Astrocyte (in vitro differentiated cells and primary cell): ENCODE measurements around the gene SMAGP. TPM values are rescaled to one million over a fixed set of nuclear protein-coding genes. Genes with fewer than 3 reads are reported as not detected.
A peak's percentile ranks its signal among the peaks of the same experiment; 100 is the strongest.
"Not testable (repeated sequence)": the region's sequence is repeated elsewhere in the genome, so short reads cannot be mapped to it uniquely, and the experiment has no call there.

Source experiments
- DNase-seq: peaks from one replicate; pipeline ENCODE4 v3.0.0-alpha.2; 2010; ENCODE audit warnings: low read depth
- FAIRE-seq: peaks from 2 replicates; lab custom pipeline; 2011; peaks lifted over from hg19 to GRCh38; lab: Jason Lieb, UNC
- H2AFZ ChIP-seq: 2 replicates; pipeline ENCODE4 v1.6.0; 2012; ENCODE audit warnings: low read depth, low read length, inconsistent platforms
- H3K27ac ChIP-seq: 2 replicates; pipeline ENCODE4 v1.5.1; 2011; ENCODE audit warnings: low read depth, low read length, inconsistent platforms
- H3K27me3 ChIP-seq: 2 replicates; pipeline ENCODE4 v1.6.0; 2011; ENCODE audit warnings: low read length, inconsistent platforms; ENCODE audit not compliant: insufficient read depth
- H3K36me3 ChIP-seq: 2 replicates; pipeline ENCODE4 v1.5.1; 2011; ENCODE audit warnings: low read length, inconsistent platforms; ENCODE audit not compliant: insufficient read depth
- H3K4me1 ChIP-seq: 2 replicates; pipeline ENCODE4 v1.5.1; 2011; ENCODE audit warnings: low read length, inconsistent platforms; ENCODE audit not compliant: insufficient read depth
- H3K4me2 ChIP-seq: 2 replicates; pipeline ENCODE4 v1.6.0; 2012; ENCODE audit warnings: low read length, inconsistent platforms
- H3K4me3 ChIP-seq: 2 replicates; pipeline ENCODE4 v1.5.1; 2011; ENCODE audit warnings: low read depth, mild to moderate bottlenecking, low read length, inconsistent platforms; ENCODE audit not compliant: insufficient read depth
- H3K79me2 ChIP-seq: 2 replicates; pipeline ENCODE4 v1.6.0; 2012; ENCODE audit warnings: mild to moderate bottlenecking, low read length, inconsistent platforms; ENCODE audit not compliant: insufficient read depth
- H3K9ac ChIP-seq: 2 replicates; pipeline ENCODE4 v1.6.0; 2012; ENCODE audit warnings: mild to moderate bottlenecking, low read length, inconsistent platforms
- H3K9me3 ChIP-seq: 2 replicates; pipeline ENCODE4 v1.5.1; 2012; ENCODE audit warnings: low read depth, mild to moderate bottlenecking, low read length, inconsistent platforms; ENCODE audit not compliant: insufficient read depth
- H4K20me1 ChIP-seq: 2 replicates; pipeline ENCODE4 v1.6.0; 2012; ENCODE audit warnings: low read length, inconsistent platforms; ENCODE audit not compliant: insufficient read depth
- H3K27ac Mint-ChIP-seq: one replicate; pipeline ENCODE4 v1.8.0; 2021; ENCODE audit warnings: mild to moderate bottlenecking, mixed read lengths; ENCODE audit not compliant: unreplicated experiment
- H3K27me3 Mint-ChIP-seq: one replicate; pipeline ENCODE4 v1.8.0; 2021; ENCODE audit warnings: low read depth, mixed read lengths; ENCODE audit not compliant: unreplicated experiment
- H3K36me3 Mint-ChIP-seq: one replicate; pipeline ENCODE4 v1.8.0; 2021; ENCODE audit warnings: low read depth, mixed read lengths; ENCODE audit not compliant: unreplicated experiment
- H3K4me1 Mint-ChIP-seq: one replicate; pipeline ENCODE4 v1.8.0; 2021; ENCODE audit warnings: low read depth, mixed read lengths; ENCODE audit not compliant: unreplicated experiment
- H3K4me3 Mint-ChIP-seq: one replicate; pipeline ENCODE4 v1.8.0; 2021; ENCODE audit warnings: mild to moderate bottlenecking, moderate library complexity, mixed read lengths; ENCODE audit not compliant: unreplicated experiment
- H3K9me3 Mint-ChIP-seq: one replicate; pipeline ENCODE4 v1.8.0; 2021; ENCODE audit warnings: mild to moderate bottlenecking, mixed read lengths; ENCODE audit not compliant: unreplicated experiment
- EZH2 ChIP-seq: IDR thresholded peaks from 2 replicates; pipeline ENCODE4 v1.6.1; 2012; ENCODE audit warnings: mild to moderate bottlenecking, low read length, inconsistent platforms; ENCODE audit not compliant: insufficient read depth
- total RNA-seq: library from RNA; stranded (reverse); gene quantifications from 2 replicates; pipeline ENCODE4 v1.2.1, GENCODE V29; 2021
- TF ChIP-seq, protein P1 (sequence below): IDR thresholded peaks from 2 replicates; pipeline ENCODE4 v1.5.1; 2011; ENCODE audit warnings: low read depth, mild to moderate bottlenecking, inconsistent platforms, low read length, moderate library complexity; ENCODE audit not compliant: insufficient read depth

Gene SMAGP
- total RNA-seq, 1 donor from 2014 or later, result 3.6 TPM

DNA sequence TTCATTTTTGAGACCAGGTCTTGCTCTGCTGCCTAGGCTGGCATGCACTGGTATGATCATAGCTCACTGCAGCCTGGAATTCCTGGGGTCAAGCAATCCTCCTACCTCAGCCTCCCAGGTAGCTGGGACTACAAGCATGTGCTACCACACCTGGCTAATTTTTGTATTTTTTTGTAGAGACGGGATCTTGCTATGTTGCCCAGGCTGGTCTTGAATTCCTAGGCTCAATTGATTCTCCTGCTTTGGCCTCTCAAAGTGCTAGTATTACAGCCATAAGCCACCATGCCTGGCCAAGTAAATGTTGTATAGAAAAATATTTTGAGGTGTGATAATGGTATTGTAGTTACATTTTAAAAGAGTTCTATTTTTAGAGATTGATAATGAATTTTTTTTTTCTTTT, 41.2 kb upstream of the SMAGP start:
- Mint-ChIP-seq H3K27me3 (no peaks in the 10 kb centered on the region), H3K4me1 (no peaks in the 10 kb centered on the region), H3K36me3 (no peaks in the 10 kb centered on the region), H3K4me3 (no peak overlapping the region), H3K27ac (no peak overlapping the region), H3K9me3 (no peaks in the 10 kb centered on the region)
- DNase-seq, result no peak
- H4K20me1 ChIP-seq, result no peaks in the 10 kb centered on the region
- FAIRE-seq, result no peak
- no peaks in the 10 kb centered on the region for H3K36me3 ChIP-seq
- no peak overlapping the region for H3K4me2 ChIP-seq
- TF ChIP-seq, protein P1, sequence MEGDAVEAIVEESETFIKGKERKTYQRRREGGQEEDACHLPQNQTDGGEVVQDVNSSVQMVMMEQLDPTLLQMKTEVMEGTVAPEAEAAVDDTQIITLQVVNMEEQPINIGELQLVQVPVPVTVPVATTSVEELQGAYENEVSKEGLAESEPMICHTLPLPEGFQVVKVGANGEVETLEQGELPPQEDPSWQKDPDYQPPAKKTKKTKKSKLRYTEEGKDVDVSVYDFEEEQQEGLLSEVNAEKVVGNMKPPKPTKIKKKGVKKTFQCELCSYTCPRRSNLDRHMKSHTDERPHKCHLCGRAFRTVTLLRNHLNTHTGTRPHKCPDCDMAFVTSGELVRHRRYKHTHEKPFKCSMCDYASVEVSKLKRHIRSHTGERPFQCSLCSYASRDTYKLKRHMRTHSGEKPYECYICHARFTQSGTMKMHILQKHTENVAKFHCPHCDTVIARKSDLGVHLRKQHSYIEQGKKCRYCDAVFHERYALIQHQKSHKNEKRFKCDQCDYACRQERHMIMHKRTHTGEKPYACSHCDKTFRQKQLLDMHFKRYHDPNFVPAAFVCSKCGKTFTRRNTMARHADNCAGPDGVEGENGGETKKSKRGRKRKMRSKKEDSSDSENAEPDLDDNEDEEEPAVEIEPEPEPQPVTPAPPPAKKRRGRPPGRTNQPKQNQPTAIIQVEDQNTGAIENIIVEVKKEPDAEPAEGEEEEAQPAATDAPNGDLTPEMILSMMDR, result no peak
- TF ChIP-seq EZH2, result no peak
- no peak overlapping the region for H2AFZ ChIP-seq
- H3K9me3 ChIP-seq, result no peaks in the 10 kb centered on the region
- H3K27ac ChIP-seq, result no peak overlapping the region
- H3K9ac ChIP-seq, result no peak overlapping the region
- H3K4me3 ChIP-seq, result no peak overlapping the region
- peaks cover 12% of the 10 kb centered on the region for H3K4me1 ChIP-seq
- no peaks in the 10 kb centered on the region for H3K79me2 ChIP-seq
- no peaks in the 10 kb centered on the region for H3K27me3 ChIP-seq

DNA sequence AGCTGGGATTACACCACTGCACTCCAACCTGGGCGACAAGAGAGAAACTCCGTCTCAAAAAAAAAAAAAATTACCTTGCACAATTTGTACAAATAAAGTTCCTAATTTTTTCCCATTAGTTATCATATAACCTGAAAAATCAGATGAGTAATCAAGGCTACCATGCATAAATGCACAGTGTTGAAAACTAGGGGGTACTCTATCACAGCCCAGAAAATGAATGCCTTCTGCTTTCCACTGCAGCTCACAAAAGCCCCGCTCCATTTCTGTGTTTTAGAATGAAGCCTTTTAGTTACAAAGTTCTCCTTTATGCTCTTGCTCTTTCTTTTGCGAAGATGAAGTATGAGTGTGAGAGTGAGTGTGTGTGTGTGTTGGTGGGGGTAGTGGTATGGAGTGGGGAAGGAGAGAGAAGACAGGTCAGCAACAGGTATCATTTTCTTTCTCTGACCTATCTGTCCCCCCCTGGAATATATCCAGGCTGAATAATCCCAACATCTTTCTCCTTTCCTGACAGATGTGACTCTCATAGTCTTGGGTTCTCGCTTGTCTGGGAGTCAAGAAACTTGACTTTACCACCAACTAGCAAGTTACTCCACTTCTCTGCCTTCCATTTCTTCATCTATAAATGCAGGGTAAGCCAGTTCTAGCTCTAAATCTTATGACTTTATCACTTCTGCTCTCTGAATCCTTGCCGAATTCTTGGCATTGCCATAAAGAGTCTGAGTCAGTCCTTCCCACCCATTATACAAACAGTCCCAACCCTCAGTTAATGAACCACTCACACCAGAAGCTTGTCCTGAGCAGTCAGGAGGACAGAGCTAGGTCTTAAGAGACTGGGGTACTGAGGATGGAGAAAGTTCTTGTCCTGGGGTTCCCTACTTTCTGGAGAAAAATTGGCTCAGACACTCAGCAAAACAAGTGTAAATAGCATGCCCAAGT, 37.7 kb upstream of the SMAGP start:
- Histone ChIP-seq H3K4me2 (peak overlapping the region; percentile 61), H3K27me3 (no peaks in the 10 kb centered on the region), H3K9ac (no peak overlapping the region), H3K4me3 (peak overlapping the region; percentile 9), H4K20me1 (no peaks in the 10 kb centered on the region), H3K27ac (no peak overlapping the region), H2AFZ (peak overlapping the region; percentile 0), H3K36me3 (no peaks in the 10 kb centered on the region), H3K79me2 (no peaks in the 10 kb centered on the region), H3K9me3 (no peaks in the 10 kb centered on the region), H3K4me1 (peaks cover 12% of the 10 kb centered on the region)
- peak; percentile 55 for FAIRE-seq
- Mint-ChIP-seq H3K36me3 (no peaks in the 10 kb centered on the region), H3K9me3 (no peaks in the 10 kb centered on the region), H3K27me3 (peaks cover 8% of the 10 kb centered on the region), H3K4me1 (no peaks in the 10 kb centered on the region), H3K27ac (no peak overlapping the region), H3K4me3 (no peak overlapping the region)
- DNase-seq, result peak; percentile 89
- no peak for TF ChIP-seq EZH2
- TF ChIP-seq, protein P1, result no peak

DNA sequence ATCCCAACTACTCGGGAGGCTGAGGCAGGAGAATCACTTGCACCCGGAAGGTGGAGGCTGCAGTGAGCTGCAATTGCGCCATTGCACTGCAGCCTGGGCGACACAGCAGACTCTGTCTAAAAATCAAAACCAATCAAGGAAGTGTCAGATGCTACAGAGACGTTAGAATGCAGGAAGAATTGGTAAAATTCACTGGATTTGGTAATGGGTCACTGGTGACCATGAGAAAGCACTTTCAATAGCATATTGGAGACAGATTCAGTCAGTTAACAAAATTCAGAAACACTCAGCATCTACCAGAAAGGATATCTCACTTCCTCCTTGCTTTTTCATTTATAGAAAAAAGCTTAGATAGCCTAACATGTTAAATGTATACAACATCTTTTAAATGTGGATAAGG, 36.3 kb upstream of the SMAGP start:
- H3K4me3 ChIP-seq, result no peak overlapping the region
- no peaks in the 10 kb centered on the region for H3K9me3 ChIP-seq
- Mint-ChIP-seq H3K4me1 (no peaks in the 10 kb centered on the region), H3K27me3 (peaks cover 8% of the 10 kb centered on the region), H3K36me3 (no peaks in the 10 kb centered on the region), H3K9me3 (no peaks in the 10 kb centered on the region), H3K27ac (peak overlapping the region; percentile 64), H3K4me3 (no peak overlapping the region)
- no peaks in the 10 kb centered on the region for H3K27me3 ChIP-seq
- DNase-seq (no peak), FAIRE-seq (no peak)
- no peak overlapping the region for H3K9ac ChIP-seq
- no peaks in the 10 kb centered on the region for H4K20me1 ChIP-seq
- H3K4me1 ChIP-seq, result peaks cover 12% of the 10 kb centered on the region
- TF ChIP-seq, protein P1, result no peak
- no peak for TF ChIP-seq EZH2
- no peaks in the 10 kb centered on the region for H3K36me3 ChIP-seq
- no peak overlapping the region for H2AFZ ChIP-seq
- no peak overlapping the region for H3K4me2 ChIP-seq
- H3K27ac ChIP-seq, result no peak overlapping the region
- H3K79me2 ChIP-seq, result no peaks in the 10 kb centered on the region

DNA sequence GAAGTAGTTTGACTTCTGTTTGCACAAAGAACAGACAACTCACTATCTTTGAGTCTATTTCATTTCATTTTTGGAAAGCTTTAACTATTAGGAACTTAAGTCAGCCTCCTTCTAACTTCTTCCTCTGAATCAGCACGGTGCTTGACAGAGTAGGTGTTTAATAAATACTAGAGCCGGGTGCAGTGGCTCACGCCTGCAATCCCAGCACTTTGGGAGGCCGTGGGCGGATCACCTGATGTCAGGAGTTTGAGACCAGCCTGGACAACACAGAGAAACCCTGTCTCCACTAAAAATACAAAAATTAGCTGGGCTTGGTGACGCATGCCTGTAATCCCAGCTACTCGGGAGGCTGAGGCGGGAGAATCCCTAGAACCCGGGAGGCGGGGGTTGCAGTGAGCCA, 30.6 kb upstream of the SMAGP start:
- not testable (repeated sequence) for DNase-seq, H3K36me3 Mint-ChIP-seq
- peaks cover 13% of the 10 kb centered on the region for H3K27me3 Mint-ChIP-seq

More for the DNA sequence above, 30.6 kb upstream of the SMAGP start:
- not testable (repeated sequence) for H3K4me1 Mint-ChIP-seq, H2AFZ ChIP-seq, FAIRE-seq, H3K9me3 ChIP-seq, H3K36me3 ChIP-seq, H3K79me2 ChIP-seq, H3K4me3 Mint-ChIP-seq, H3K9me3 Mint-ChIP-seq, H3K4me1 ChIP-seq, H3K27ac ChIP-seq, H3K9ac ChIP-seq, H3K27me3 ChIP-seq, H4K20me1 ChIP-seq, H3K4me3 ChIP-seq, H3K4me2 ChIP-seq, H3K27ac Mint-ChIP-seq
